Naive thymus-derived CD4-positive, alpha-beta T cell (primary cell): ENCODE results near the gene MAP6. TPM values are rescaled to one million over a fixed set of nuclear protein-coding genes. Genes with fewer than 3 reads are reported as not detected.
"Not testable (repeated sequence)": the region's sequence is repeated elsewhere in the genome, so short reads cannot be mapped to it uniquely, and the experiment has no call there.

ENCODE experiments used
- ATAC-seq: fragments of 150-1000 bp; cut with Tn5 transposase; 2 replicates; pipeline ENCODE4 v1.10.0; 2021; ENCODE audit warnings: mild to moderate bottlenecking, moderate library complexity
- CTCF ChIA-PET: fragments of 350-600 bp; sonication (Branson Sonifier 250); formaldehyde crosslinking; loops from one replicate; lab custom pipeline; 2021; ENCODE audit warnings: antibody characterized with exemption; lab: Charles Lee
- POLR2A ChIA-PET: fragments of 350-600 bp; sonication (Branson Sonifier 250); formaldehyde crosslinking; loops from one replicate; lab custom pipeline; 2021; ENCODE audit warnings: antibody characterized with exemption, inconsistent platforms; lab: Charles Lee
- DNase-seq, 9 donors: peaks; one replicate each; pipeline versions ENCODE4 v3.0.0 to v3.0.0-alpha.2; 2020 to 2022; ENCODE audit warnings: mixed read lengths in 1 of 9
- H3K27ac ChIP-seq: one replicate; pipeline ENCODE4 v1.7.0; 2013; ENCODE audit warnings: mild to moderate bottlenecking, low read depth, low read length, moderate library complexity
- H3K27me3 ChIP-seq, 2 donors: one replicate each; pipeline ENCODE4 v1.7.0; 2013; ENCODE audit warnings: low read length in 2 of 2, mild to moderate bottlenecking in 2 of 2, moderate library complexity in 2 of 2; ENCODE audit not compliant: control insufficient read depth in 2 of 2, insufficient read depth in 2 of 2
- H3K36me3 ChIP-seq, 3 experiments: 1 replicate in 2 of 3; 2 replicates in 1 of 3; pipeline ENCODE4 v1.7.0; 2013; ENCODE audit warnings: low read length in 3 of 3, mild to moderate bottlenecking in 3 of 3, moderate library complexity in 1 of 3; ENCODE audit not compliant: insufficient read depth in 3 of 3, control insufficient read depth in 2 of 3
- H3K4me1 ChIP-seq, 2 donors: one replicate each; pipeline ENCODE4 v1.7.0; 2013; ENCODE audit warnings: low read length in 2 of 2, mild to moderate bottlenecking in 2 of 2, moderate library complexity in 1 of 2; ENCODE audit not compliant: control insufficient read depth in 2 of 2, insufficient read depth in 2 of 2
- H3K4me3 ChIP-seq: 2 replicates; pipeline ENCODE4 v1.7.0; 2013; ENCODE audit warnings: mild to moderate bottlenecking, low read length
- H3K9me3 ChIP-seq, 3 experiments: 1 replicate in 2 of 3; 2 replicates in 1 of 3; pipeline ENCODE4 v1.7.0; 2013; ENCODE audit warnings: low read length in 3 of 3; ENCODE audit not compliant: control insufficient read depth in 2 of 3
- H3K27ac Mint-ChIP-seq, 9 donors: one replicate each; pipeline ENCODE4 v1.8.0; 2020 to 2022; ENCODE audit warnings: mixed read lengths in 9 of 9, mild to moderate bottlenecking in 8 of 9, moderate library complexity in 5 of 9, inconsistent platforms in 2 of 9
- H3K27me3 Mint-ChIP-seq, 5 donors: one replicate each; pipeline ENCODE4 v1.8.0; 2021 to 2022; ENCODE audit warnings: mixed read lengths in 5 of 5, mild to moderate bottlenecking in 1 of 5
- H3K36me3 Mint-ChIP-seq, 5 donors: one replicate each; pipeline ENCODE4 v1.8.0; 2020 to 2022; ENCODE audit warnings: mixed read lengths in 5 of 5, mild to moderate bottlenecking in 3 of 5, inconsistent platforms in 1 of 5
- H3K4me1 Mint-ChIP-seq, 7 donors: one replicate each; pipeline ENCODE4 v1.8.0; 2020 to 2022; ENCODE audit warnings: mixed read lengths in 7 of 7, mild to moderate bottlenecking in 3 of 7, inconsistent platforms in 1 of 7
- H3K4me3 Mint-ChIP-seq, 10 donors: one replicate each; pipeline ENCODE4 v1.8.0; 2020 to 2022; ENCODE audit warnings: mild to moderate bottlenecking in 10 of 10, mixed read lengths in 10 of 10, moderate library complexity in 6 of 10, inconsistent platforms in 2 of 10
- H3K9me3 Mint-ChIP-seq, 11 donors: one replicate each; pipeline ENCODE4 v1.8.0; 2020 to 2022; ENCODE audit warnings: mixed read lengths in 11 of 11, mild to moderate bottlenecking in 4 of 11, inconsistent platforms in 1 of 11, moderate library complexity in 1 of 11
- intact Hi-C, 2 donors: fragments of 100-400 bp; cut with micrococcal nuclease; formaldehyde crosslinking; loops; one replicate each; pipeline ENCODE4 v1.15.1; 2023
- polyA plus RNA-seq, 2 donors: library from polyadenylated mRNA; unstranded; fragments of 300-500 nt; fragmentation: Illumina TruSeq; gene quantifications; one replicate each; pipeline ENCODE4 v1.2.3, GENCODE V29; 2021
- total RNA-seq, 6 experiments: library from RNA in 5 of 6; stranded (reverse) in 5 of 6; gene quantifications; 1 replicate in 5 of 6; 2 replicates in 1 of 6; pipeline ENCODE4 v1.2.3 and lab custom pipeline; 2021 to 2026

The MAP6 gene
- total and polyA plus RNA-seq, 7 experiments from 2014 or later = 2.7 TPM; not detected in 6

GRCh38 chr11:75683856-75684255, 15.0 kb upstream of the MAP6 start:
- CTCF ChIA-PET = interaction anchor here (0.6 kb wide), 1 partner anchor 598 kb away, joined by 4 read pairs; no protein-coding TSS in a partner anchor

GRCh38 chr11:75679566-75679965, 10.7 kb upstream of the MAP6 start:
- no peaks in the 10 kb centered on the region for H3K9me3 ChIP-seq
- ATAC-seq (no peak), DNase-seq (no peak)
- H3K36me3 ChIP-seq = no peaks in the 10 kb centered on the region
- no peaks in the 10 kb centered on the region for H3K27me3 ChIP-seq
- Mint-ChIP-seq H3K9me3 (peaks cover under 1 to 26% (median 9%) of the 10 kb centered on the region in 11 donors), H3K36me3 (peaks cover 0 to 2% (median 0%) of the 10 kb centered on the region in 5 donors), H3K27ac (no peak overlapping the region), H3K4me1 (peaks cover 0 to 8% (median 0%) of the 10 kb centered on the region in 7 donors), H3K4me3 (no peak overlapping the region), H3K27me3 (peaks cover 16 to 61% (median 40%) of the 10 kb centered on the region in 5 donors)
- ChIA-PET CTCF (no interaction called here), POLR2A (no interaction called here)
- intact Hi-C loops = no loop called here
- H3K27ac ChIP-seq = no peak overlapping the region
- no peaks in the 10 kb centered on the region for H3K4me1 ChIP-seq
- H3K4me3 ChIP-seq = no peak overlapping the region

More at GRCh38 chr11:75683856-75684255, 15.0 kb upstream of the MAP6 start:
- ATAC-seq, H3K27me3 ChIP-seq, H3K4me3 Mint-ChIP-seq, H3K4me1 Mint-ChIP-seq, H3K9me3 ChIP-seq, H3K27ac ChIP-seq, H3K4me3 ChIP-seq, intact Hi-C loops, H3K36me3 ChIP-seq, H3K4me1 ChIP-seq, POLR2A ChIA-PET, H3K27ac Mint-ChIP-seq, DNase-seq: not testable (repeated sequence)
- peaks cover 4 to 24% (median 9%) of the 10 kb centered on the region in 5 donors for H3K36me3 Mint-ChIP-seq
- peaks cover 14 to 50% (median 30%) of the 10 kb centered on the region in 11 donors for H3K9me3 Mint-ChIP-seq
- H3K27me3 Mint-ChIP-seq = peaks cover 49 to 73% (median 68%) of the 10 kb centered on the region in 5 donors

- Histone ChIP-seq H3K36me3 (no peaks in the 10 kb centered on the region), H3K9me3 (no peaks in the 10 kb centered on the region), H3K4me3 (no peak overlapping the region), H3K27ac (no peak overlapping the region), H3K27me3 (no peaks in the 10 kb centered on the region), H3K4me1 (no peaks in the 10 kb centered on the region)
- H3K9me3 Mint-ChIP-seq = peaks cover 0 to 25% (median 8%) of the 10 kb centered on the region in 11 donors
- ATAC-seq = no peak
- no peak for DNase-seq
- H3K4me3 Mint-ChIP-seq = no peak overlapping the region
- CTCF ChIA-PET = interaction anchor here (0.8 kb wide), 1 partner anchor 27 kb away, joined by 4 read pairs; no protein-coding TSS in a partner anchor
- peaks cover 0 to 12% (median 0%) of the 10 kb centered on the region in 7 donors for H3K4me1 Mint-ChIP-seq
- POLR2A ChIA-PET = no interaction called here
- H3K36me3 Mint-ChIP-seq = peaks cover 0 to 9% (median 0%) of the 10 kb centered on the region in 5 donors
- H3K27ac Mint-ChIP-seq = no peak overlapping the region
- intact Hi-C loops = no loop called here
- peaks cover 10 to 56% (median 35%) of the 10 kb centered on the region in 5 donors for H3K27me3 Mint-ChIP-seq
Observed at GRCh38 chr11:75678620-75679259, 9.9 kb upstream of the MAP6 start.

GRCh38 chr11:75677909-75678308, 9.1 kb upstream of the MAP6 start:
- Mint-ChIP-seq H3K4me3 (no peak overlapping the region), H3K27me3 (peaks cover 1 to 48% (median 28%) of the 10 kb centered on the region in 5 donors), H3K9me3 (peaks cover 0 to 20% (median 8%) of the 10 kb centered on the region in 11 donors), H3K36me3 (peaks cover 0 to 9% (median 0%) of the 10 kb centered on the region in 5 donors), H3K4me1 (peaks cover 0 to 14% (median 0%) of the 10 kb centered on the region in 7 donors), H3K27ac (no peak overlapping the region)
- DNase-seq (no peak), ATAC-seq (no peak)
- Histone ChIP-seq H3K4me3 (no peak overlapping the region), H3K36me3 (no peaks in the 10 kb centered on the region), H3K27me3 (no peaks in the 10 kb centered on the region), H3K4me1 (no peaks in the 10 kb centered on the region), H3K27ac (no peak overlapping the region), H3K9me3 (no peaks in the 10 kb centered on the region)
- ChIA-PET CTCF (interaction anchor here (0.6 to 0.8 kb wide), 4 partner anchors 28 to 625 kb away, joined by 3 to 4 read pairs (median 3); no protein-coding TSS in a partner anchor), POLR2A (no interaction called here)
- intact Hi-C loops = no loop called here

GRCh38 chr11:75677275-75677674, 8.4 kb upstream of the MAP6 start:
- no peak for ATAC-seq
- H3K4me1 Mint-ChIP-seq = peaks cover 0 to 16% (median 0%) of the 10 kb centered on the region in 7 donors
- Histone ChIP-seq H3K4me1 (no peaks in the 10 kb centered on the region), H3K27me3 (no peaks in the 10 kb centered on the region), H3K27ac (no peak overlapping the region), H3K4me3 (no peak overlapping the region), H3K36me3 (no peaks in the 10 kb centered on the region), H3K9me3 (no peaks in the 10 kb centered on the region)
- DNase-seq = no peak
- H3K9me3 Mint-ChIP-seq = peaks cover 0 to 20% (median 6%) of the 10 kb centered on the region in 11 donors
- ChIA-PET CTCF (no interaction called here), POLR2A (no interaction called here)
- H3K27me3 Mint-ChIP-seq = peaks cover under 1 to 42% (median 29%) of the 10 kb centered on the region in 5 donors
- no peak overlapping the region for H3K27ac Mint-ChIP-seq
- H3K4me3 Mint-ChIP-seq = no peak overlapping the region
- peaks cover 0 to 12% (median 0%) of the 10 kb centered on the region in 5 donors for H3K36me3 Mint-ChIP-seq
- intact Hi-C loops = no loop called here

- no peak overlapping the region for H3K4me3 ChIP-seq
- H3K9me3 Mint-ChIP-seq = peaks cover 0 to 22% (median 7%) of the 10 kb centered on the region in 11 donors
- CTCF ChIA-PET = no interaction called here
- intact Hi-C loops = no loop called here
- H3K4me3 Mint-ChIP-seq = no peak overlapping the region
- no peaks in the 10 kb centered on the region for H3K36me3 ChIP-seq
- no peak overlapping the region for H3K27ac ChIP-seq
- POLR2A ChIA-PET = no interaction called here
- H3K4me1 ChIP-seq = no peaks in the 10 kb centered on the region
- ATAC-seq = no peak
- H3K36me3 Mint-ChIP-seq = peaks cover 0 to 15% (median 0%) of the 10 kb centered on the region in 5 donors
- H3K27me3 Mint-ChIP-seq = peaks cover 27 to 56% (median 44%) of the 10 kb centered on the region in 5 donors
- peaks cover 6 to 13% of the 10 kb centered on the region in 2 donors for H3K27me3 ChIP-seq
- no peak overlapping the region for H3K27ac Mint-ChIP-seq
- H3K9me3 ChIP-seq = no peaks in the 10 kb centered on the region
- DNase-seq = peak in 1 of 9 donors; percentile 28
- H3K4me1 Mint-ChIP-seq = peaks cover 0 to 29% (median 0%) of the 10 kb centered on the region in 7 donors
Observed at GRCh38 chr11:75673977-75674582, 5.2 kb upstream of the MAP6 start.
